Mucosa of stomach (tissue), 1 donor: ENCODE data around the gene HCFC1R1.
A peak's percentile ranks its signal among the peaks of the same experiment; 100 is the strongest.

Experiments
- H3K27me3 ChIP-seq: one replicate; pipeline ENCODE4 v1.7.0; 2013; ENCODE audit warnings: mild to moderate bottlenecking, low read length; ENCODE audit not compliant: control insufficient read depth, insufficient read depth
- H3K36me3 ChIP-seq: one replicate; pipeline ENCODE4 v1.7.0; 2013; ENCODE audit warnings: low read length; ENCODE audit not compliant: control insufficient read depth, insufficient read depth
- H3K4me1 ChIP-seq: one replicate; pipeline ENCODE4 v1.7.0; 2013; ENCODE audit warnings: mild to moderate bottlenecking, low read length; ENCODE audit not compliant: control insufficient read depth, insufficient read depth
- H3K4me3 ChIP-seq: one replicate; pipeline ENCODE4 v1.7.0; 2013; ENCODE audit warnings: low read length
- H3K9ac ChIP-seq: one replicate; pipeline ENCODE4 v1.7.0; 2013; ENCODE audit warnings: mild to moderate bottlenecking, low read length, moderate library complexity
- H3K9me3 ChIP-seq: one replicate; pipeline ENCODE4 v1.7.0; 2013; ENCODE audit warnings: mild to moderate bottlenecking, low read length, moderate library complexity; ENCODE audit not compliant: control insufficient read depth
- donor health status: Pancreatic carcinoma.

HCFC1R1 gene

DNA sequence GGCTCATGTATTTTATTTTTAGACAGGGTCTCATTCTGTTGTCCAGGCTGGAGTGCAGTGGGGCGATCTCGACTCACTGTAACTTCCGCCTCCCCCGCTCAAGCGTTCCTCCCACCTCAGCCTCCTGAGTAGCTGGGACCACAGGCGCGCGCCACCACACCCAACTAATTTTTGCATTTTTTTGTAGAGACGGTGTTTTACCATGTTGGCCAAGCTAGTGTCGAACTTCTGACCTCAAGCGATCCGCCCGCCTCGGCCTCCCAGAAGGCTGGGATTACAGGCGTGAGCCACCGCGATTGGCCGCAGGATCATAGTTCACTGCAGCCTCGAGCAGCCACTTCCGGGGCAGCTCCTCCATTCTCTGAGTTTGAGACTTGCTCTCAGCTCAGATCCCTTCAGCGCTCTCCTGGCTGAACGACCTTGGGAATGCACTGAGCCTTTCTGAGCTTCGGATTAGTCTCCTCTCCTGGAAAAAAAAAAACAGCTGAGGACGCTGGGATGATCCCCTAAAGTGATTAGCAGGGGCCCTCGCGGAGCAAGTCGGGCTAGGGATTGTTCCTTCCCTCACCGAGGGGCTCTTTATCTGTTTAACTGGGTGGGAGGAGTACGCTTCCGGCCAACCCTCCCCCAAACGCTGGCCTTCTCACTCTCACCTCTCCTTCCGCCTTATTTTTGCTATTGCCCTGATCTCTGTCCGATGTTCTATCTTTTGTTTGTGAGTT lies 42.4 kb downstream of the HCFC1R1 start:
- H3K9me3 ChIP-seq = no peaks in the 10 kb centered on the region
- no peaks in the 10 kb centered on the region for H3K36me3 ChIP-seq
- H3K4me1 ChIP-seq = peaks cover 35% of the 10 kb centered on the region
- peak overlapping the region; percentile 47 for H3K4me3 ChIP-seq
- H3K27me3 ChIP-seq = peaks cover 11% of the 10 kb centered on the region
- H3K9ac ChIP-seq = peak overlapping the region; percentile 94

DNA sequence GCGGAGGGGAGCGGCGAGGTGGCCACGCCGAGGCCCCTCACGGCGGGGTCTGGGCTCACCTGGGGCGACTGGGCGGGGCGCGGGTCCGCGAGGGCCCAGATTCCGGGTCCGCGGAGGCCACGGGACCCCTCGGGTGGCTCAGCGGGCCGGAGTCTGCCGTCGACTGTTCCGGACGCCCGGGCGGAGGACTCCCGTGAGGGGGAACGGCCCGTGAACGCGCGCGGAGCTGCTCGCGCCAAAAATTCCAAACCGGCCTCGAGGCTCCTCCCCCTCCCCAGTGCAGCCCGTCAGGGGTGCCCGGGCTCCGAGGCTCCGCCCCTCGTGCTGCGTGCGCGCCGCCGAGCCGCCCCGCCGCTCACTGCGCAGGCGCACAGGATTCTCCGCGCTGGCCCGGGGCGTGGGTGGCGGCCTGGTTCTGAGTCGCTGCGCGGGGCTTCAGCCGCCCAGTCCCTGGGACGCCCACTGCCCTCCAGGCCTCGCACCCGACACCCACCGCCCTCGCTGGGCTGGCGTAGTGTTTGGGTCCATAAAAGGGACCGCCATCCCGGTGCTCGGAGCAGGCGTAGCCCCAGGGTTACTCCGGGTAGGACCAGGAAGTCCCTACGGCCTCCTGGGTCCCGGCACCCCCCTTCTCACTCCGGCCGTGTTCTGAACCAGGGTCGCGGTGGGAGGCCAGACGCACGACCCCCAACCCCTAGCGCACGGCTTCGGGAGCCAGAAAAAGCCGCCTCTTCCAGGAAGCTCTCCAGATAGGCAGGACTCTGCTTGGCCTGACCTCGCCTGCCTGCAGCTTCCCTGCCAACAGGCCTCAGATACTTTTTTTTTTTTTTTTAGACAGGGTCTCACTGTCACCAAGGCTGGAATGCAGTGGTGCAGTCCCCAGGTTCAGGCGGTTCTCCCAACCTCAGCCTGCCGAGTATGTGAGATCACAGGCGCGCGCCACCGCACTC lies 43.2 kb downstream of the HCFC1R1 start, which contains the start of gene PKMYT1:
Gene PKMYT1 (minus strand): TSS at position 220 of the 950 bp plus-strand sequence. CDS start 789 bp downstream, outside the sequence.
- Histone ChIP-seq H3K36me3 (no peaks in the 10 kb centered on the region), H3K27me3 (peaks cover 6% of the 10 kb centered on the region), H3K9ac (peak within 1 kb of the TSS; percentile 94), H3K4me1 (peaks cover 33% of the 10 kb centered on the region), H3K4me3 (peak within 1 kb of the TSS; percentile 47), H3K9me3 (no peaks in the 10 kb centered on the region)

DNA sequence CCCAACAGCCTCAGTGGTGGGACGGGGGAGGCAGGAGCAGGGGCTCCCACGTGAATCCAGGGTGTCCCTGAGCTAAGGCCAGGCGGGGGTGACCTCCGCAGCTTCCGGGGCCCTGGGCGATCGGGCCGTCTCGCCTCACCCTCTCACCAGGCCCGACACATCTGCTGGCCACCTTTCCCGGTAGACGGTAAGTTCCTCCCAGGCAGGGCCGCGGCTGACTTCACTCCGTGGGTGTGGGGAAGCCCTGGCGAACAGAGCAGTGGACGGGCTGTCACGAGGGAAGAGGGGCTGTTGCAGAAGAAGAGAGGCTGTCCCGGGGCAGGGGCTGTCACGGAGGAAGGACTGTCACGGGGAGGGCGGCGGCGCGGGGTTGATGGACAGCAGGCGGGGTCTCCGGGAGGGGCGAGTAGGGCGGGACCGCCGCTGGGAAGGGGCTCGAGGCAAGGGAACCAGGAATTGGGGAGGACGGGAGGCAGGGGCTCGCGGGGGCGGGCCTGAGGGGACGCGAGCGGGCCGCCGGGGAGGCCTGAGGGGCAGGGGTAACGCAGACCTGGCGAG lies 44.0 kb downstream of the HCFC1R1 start:
- no peaks in the 10 kb centered on the region for H3K9me3 ChIP-seq
- H3K36me3 ChIP-seq = no peaks in the 10 kb centered on the region
- peaks cover 30% of the 10 kb centered on the region for H3K4me1 ChIP-seq
- peak overlapping the region; percentile 34 for H3K9ac ChIP-seq
- H3K27me3 ChIP-seq = peaks cover 3% of the 10 kb centered on the region
- peak overlapping the region; percentile 47 for H3K4me3 ChIP-seq

DNA sequence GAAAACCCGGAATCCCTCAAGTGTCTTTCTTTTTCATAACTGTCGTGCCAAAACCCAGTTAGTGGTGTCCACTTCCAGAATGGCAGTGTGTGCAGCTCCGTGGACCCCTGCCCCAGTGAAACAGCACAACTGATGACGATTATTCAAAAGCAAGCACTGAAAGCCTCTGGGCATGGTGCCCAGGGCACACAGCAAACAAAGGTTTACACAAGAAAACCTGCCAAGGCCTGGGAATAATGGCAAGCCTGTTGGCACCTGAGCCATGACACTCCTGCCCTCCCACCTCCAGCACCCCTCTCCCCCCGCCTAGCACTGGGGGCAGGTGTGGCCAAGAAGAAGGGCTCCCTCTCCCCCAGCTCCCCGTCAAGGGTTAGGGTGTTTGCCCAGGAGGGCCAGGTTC lies 46.3 kb downstream of the HCFC1R1 start:
- Histone ChIP-seq H3K36me3 (no peaks in the 10 kb centered on the region), H3K9ac (no peak overlapping the region), H3K4me1 (peaks cover 30% of the 10 kb centered on the region), H3K4me3 (no peak overlapping the region), H3K9me3 (no peaks in the 10 kb centered on the region), H3K27me3 (peaks cover 3% of the 10 kb centered on the region)

DNA sequence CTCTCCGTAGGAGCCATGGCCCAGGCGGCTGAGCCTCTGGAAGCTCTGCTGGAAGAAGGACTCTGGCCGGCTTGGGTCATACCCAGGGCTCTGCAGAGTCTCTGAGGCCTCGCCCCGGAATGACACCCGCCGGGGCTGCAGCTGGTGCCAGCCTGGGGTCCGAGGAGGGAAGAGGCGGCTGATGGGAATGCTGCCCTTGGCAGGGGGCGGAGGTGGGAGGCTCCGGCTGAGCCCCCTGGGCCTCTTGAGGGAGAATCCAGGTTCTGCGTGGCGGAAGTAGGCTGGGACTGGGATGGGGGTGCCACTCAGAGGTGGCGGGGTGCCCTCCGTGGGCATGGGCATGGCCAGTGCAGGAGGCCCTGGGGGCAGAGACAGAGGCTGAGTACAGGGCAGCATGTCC lies 47.1 kb downstream of the HCFC1R1 start:
- no peaks in the 10 kb centered on the region for H3K36me3 ChIP-seq
- peaks cover 29% of the 10 kb centered on the region for H3K4me1 ChIP-seq
- H3K27me3 ChIP-seq = peaks cover 3% of the 10 kb centered on the region
- H3K9me3 ChIP-seq = no peaks in the 10 kb centered on the region
- no peak overlapping the region for H3K9ac ChIP-seq
- H3K4me3 ChIP-seq = no peak overlapping the region

DNA sequence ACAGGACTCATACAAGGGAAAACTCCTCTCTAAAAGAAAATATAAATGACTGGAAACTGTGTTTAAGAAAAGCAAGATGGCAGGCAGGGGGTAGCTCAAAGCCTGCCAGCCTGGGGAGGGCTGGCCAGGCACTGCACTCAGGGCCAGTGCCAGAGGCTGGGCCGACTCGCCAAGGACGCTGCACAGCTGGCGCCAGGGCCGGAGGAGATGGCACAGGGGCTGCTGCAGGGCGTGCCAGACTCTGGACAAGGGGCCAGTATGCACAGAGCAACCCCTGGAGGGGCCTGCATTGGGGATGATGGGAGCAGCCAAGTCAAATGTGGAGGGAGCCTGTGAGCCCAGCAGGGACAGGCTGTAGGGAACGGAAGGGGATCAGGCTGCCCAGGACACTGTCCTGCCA lies 47.5 kb downstream of the HCFC1R1 start:
- Histone ChIP-seq H3K4me3 (no peak overlapping the region), H3K9me3 (no peaks in the 10 kb centered on the region), H3K4me1 (peaks cover 25% of the 10 kb centered on the region), H3K27me3 (peaks cover 3% of the 10 kb centered on the region), H3K9ac (no peak overlapping the region), H3K36me3 (no peaks in the 10 kb centered on the region)

DNA sequence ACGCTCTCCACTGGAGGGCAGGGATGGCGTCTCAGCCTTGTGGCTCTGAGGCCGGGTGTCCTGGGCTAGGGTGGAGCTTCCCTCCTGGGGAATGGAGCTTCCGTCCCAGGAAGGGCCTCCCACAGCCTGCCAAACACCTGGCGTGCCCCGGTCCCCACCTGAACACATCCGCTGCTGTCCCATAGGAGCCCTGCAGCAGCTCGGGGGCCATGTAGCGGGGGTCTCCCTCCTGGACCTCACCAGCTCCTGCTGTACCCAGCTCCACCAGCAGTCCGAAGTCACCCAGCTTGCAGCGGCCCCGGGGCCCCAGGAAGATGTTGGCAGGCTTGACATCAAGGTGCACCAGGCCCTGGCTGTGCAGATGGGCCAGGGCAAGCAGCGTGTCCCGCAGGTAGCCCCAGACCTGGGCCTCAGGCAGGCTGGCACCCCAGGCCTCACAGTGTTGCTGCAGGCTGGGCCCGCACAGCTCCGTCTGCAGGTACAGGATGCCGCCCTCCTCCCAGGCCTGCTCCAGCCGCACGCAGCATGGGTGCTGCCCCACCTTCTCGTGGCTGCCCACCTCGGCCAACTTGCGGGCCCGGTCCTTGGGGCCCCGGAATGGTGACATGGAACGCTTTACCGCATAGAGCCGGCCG lies 48.5 kb downstream of the HCFC1R1 start:
- Histone ChIP-seq H3K36me3 (no peaks in the 10 kb centered on the region), H3K4me1 (peaks cover 27% of the 10 kb centered on the region), H3K9me3 (no peaks in the 10 kb centered on the region), H3K9ac (no peak overlapping the region), H3K4me3 (no peak overlapping the region), H3K27me3 (peaks cover 9% of the 10 kb centered on the region)

DNA sequence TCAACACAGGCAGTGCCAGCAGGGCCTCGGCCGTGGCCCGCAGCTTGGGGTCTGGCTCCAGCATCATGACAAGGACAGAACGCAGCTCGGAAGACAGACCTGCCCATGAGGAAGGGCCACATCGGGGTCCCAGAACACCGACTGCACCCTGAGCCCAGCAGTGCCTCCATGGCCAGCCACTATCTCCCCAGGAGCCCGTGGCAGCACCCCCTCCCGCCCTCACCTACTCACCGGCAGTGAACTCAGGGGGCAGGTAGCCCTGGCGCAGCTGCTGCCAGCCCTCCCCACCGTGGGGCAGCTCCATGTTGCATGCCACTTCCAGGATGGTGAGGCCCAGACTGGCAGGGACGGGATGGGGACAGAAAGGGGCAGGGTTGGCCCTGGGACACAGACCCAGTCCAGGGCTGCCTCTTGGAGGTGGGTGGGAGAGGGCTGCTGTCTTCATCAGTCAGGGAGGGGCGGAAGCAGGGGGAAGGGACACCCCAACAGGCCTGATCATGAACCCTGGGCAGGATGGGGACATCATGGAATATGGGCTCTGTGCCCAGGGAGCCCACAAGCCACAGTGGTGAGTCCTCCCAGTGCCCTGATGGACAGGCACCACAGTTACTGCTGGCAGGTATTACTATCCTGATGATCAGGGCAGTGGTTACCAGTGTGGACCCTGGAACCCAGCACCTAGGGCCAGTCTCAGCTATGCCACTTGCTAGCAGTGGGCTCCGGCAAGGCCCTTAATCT lies 49.3 kb downstream of the HCFC1R1 start:
- H3K4me3 ChIP-seq = no peak overlapping the region
- H3K27me3 ChIP-seq = peaks cover 13% of the 10 kb centered on the region
- no peak overlapping the region for H3K9ac ChIP-seq
- H3K36me3 ChIP-seq = no peaks in the 10 kb centered on the region
- peaks cover 27% of the 10 kb centered on the region for H3K4me1 ChIP-seq
- H3K9me3 ChIP-seq = no peaks in the 10 kb centered on the region

DNA sequence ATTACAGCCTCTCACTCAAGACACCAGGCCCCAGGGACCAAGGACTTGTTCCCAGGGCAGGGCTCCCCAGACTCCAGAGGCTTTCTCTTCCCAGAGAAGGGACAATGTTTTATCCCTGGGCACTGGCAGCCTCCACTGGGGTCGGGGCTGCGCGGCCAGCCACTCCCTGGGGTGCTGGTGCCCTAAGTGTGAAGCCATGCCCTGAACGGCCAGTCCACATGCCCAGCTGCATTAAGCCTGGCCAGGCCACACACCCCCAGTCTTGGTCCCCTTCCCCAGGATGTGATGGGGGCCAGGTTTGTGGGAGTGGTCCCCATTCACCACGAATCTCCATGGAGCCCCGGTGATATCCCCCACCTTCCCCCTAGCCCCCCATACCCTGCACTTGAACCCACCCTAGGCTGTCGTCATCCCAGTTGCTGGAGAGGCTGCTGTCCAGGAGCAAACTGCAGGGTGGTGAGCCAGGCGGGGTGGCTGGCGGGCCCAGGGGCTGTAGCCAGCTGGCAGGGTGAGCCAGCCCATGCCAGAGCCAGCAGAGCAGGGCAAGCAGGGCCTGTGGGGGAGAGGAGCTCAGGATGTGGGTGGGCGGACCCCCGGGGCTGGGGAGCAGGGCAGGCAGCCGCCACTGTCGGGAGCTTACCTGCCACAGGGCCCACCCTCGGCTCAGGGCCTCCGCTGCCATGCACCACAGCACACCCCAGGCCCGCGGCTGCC lies 50.0 kb downstream of the HCFC1R1 start:
- no peak overlapping the region for H3K4me3 ChIP-seq
- H3K9ac ChIP-seq = no peak overlapping the region
- peaks cover 26% of the 10 kb centered on the region for H3K4me1 ChIP-seq
- H3K27me3 ChIP-seq = peaks cover 12% of the 10 kb centered on the region
- H3K9me3 ChIP-seq = no peaks in the 10 kb centered on the region
- H3K36me3 ChIP-seq = no peaks in the 10 kb centered on the region

DNA sequence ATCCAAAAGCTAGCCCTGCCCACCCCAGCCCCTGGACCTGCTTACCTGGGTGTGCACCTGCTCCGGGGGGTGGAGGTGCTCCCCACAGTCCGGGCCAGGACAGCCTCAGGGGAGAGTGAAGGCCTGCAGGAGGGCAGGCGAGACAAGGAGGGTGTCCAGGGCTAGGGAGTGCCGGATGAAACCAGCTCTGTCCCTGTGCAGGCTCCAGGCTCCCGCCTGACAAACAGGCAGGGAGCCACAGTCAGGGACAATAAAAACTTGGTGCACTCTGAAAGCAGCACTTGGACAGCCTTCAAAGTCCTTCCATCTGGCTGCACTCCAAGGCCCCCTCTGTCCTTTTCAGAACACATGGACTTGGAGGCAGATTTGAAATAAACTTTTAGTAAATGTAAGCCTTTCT lies 50.6 kb downstream of the HCFC1R1 start:
- Histone ChIP-seq H3K4me3 (no peak overlapping the region), H3K9me3 (no peaks in the 10 kb centered on the region), H3K4me1 (peaks cover 31% of the 10 kb centered on the region), H3K27me3 (peaks cover 17% of the 10 kb centered on the region), H3K36me3 (no peaks in the 10 kb centered on the region), H3K9ac (no peak overlapping the region)
